K562 (cell line): Measurements from ENCODE around the gene MCU.

Experiments
- CBFA2T3 ChIP-seq: fragments of 450-650 bp; IDR thresholded peaks from 2 replicates; pipeline ENCODE4 v1.6.1; 2017
- ELF4 ChIP-seq: fragments of 450-650 bp; formaldehyde crosslinking; IDR thresholded peaks from 2 replicates; pipeline ENCODE4 v1.4.0; 2022; ENCODE audit warnings: missing genetic modification characterization
- FOS ChIP-seq: IDR thresholded peaks from 3 replicates; pipeline ENCODE4 v1.6.1; 2011; ENCODE audit not compliant: insufficient read length; ENCODE audit errors: extremely low read depth
- FOXA1 ChIP-seq: fragments of 450-650 bp; IDR thresholded peaks from 2 replicates; pipeline ENCODE4 v1.6.1; 2016; ENCODE audit warnings: mild to moderate bottlenecking, borderline replicate concordance
- LCOR ChIP-seq: sonication (generic); formaldehyde crosslinking; IDR thresholded peaks from 2 replicates; pipeline ENCODE4 v1.8.0; 2022; ENCODE audit warnings: mild to moderate bottlenecking, missing genetic modification reagents
- PHF8 ChIP-seq: fragments of 200-600 bp; sonication (generic); IDR thresholded peaks from 2 replicates; pipeline ENCODE4 v1.6.1; 2012; ENCODE audit warnings: mixed run types, mild to moderate bottlenecking, inconsistent platforms, low read length, moderate library complexity, borderline replicate concordance
- POLR2AphosphoS5 ChIP-seq: IDR thresholded peaks from 2 replicates; pipeline ENCODE4 v1.6.1; 2011; ENCODE audit warnings: mild to moderate bottlenecking, low read depth, low read length, moderate library complexity; ENCODE audit not compliant: control insufficient read depth, insufficient read depth
- SP1 ChIP-seq: sonication (generic); formaldehyde crosslinking; IDR thresholded peaks from 2 replicates; pipeline ENCODE4 v1.8.1; 2022; ENCODE audit warnings: mild to moderate bottlenecking, missing genetic modification reagents
- SPI1 ChIP-seq: IDR thresholded peaks from 2 replicates; pipeline ENCODE4 v1.6.1; 2011; ENCODE audit warnings: low read depth, low read length, control low read depth, borderline replicate concordance
- TAF7 ChIP-seq: fragments of 450-650 bp; IDR thresholded peaks from 2 replicates; pipeline ENCODE4 v1.6.1; 2016; ENCODE audit warnings: missing genetic modification characterization, missing compliant biosample characterization
- TARDBP ChIP-seq: fragments of 450-650 bp; IDR thresholded peaks from 2 replicates; pipeline ENCODE4 v1.6.1; 2016
- ZNF143 ChIP-seq: sonication (generic); formaldehyde crosslinking; IDR thresholded peaks from 2 replicates; pipeline ENCODE4 v1.9.0; 2022; ENCODE audit warnings: mild to moderate bottlenecking, missing genetic modification reagents
- ZNF408 ChIP-seq: fragments of 250-450 bp; sonication (Bioruptor Pico); IDR thresholded peaks from 2 replicates; pipeline ENCODE4 v1.4.0; 2020; ENCODE audit warnings: low read depth, mild to moderate bottlenecking, moderate library complexity
- TF ChIP-seq, protein P1 (sequence below), 2 experiments: fragments of 150-350 bp in 1 of 2; IDR thresholded peaks; 2 replicates each; pipeline ENCODE4 v1.6.1; 2012 to 2016; ENCODE audit warnings: low read depth in 2 of 2, low read length in 2 of 2, mild to moderate bottlenecking in 1 of 2, moderate library complexity in 1 of 2

DNA sequence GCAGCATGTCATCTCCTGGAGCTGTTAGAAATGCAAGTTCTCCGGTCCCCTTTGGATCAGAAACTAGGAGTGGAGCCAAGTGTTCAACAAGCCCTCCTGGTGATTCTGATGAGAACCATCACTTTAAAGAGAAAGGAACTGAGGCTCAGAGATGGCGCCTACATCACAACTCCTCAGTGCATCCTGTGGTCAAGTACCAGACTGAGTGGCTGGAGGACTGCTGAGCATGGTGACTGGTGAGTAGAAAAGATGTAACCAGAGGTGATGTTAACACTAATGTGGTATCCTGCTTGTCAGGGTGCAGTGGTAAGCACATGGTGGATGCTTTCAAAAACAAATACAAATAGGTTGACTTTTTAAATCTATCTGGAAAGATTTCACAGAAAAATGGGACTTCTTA is 198.1 kb downstream of the MCU start:
- TF ChIP-seq ELF4 (no peak), LCOR (CRISPR knock-in tag) (no peak), TARDBP (no peak), POLR2AphosphoS5 (no peak), CBFA2T3 (no peak), PHF8 (no peak), SPI1 (no peak), SP1 (CRISPR knock-in tag) (no peak), ZNF408 (no peak), TAF7 (tag) (no peak), FOXA1 (no peak), ZNF143 (CRISPR knock-in tag) (no peak), FOS (no peak)
- TF ChIP-seq, protein P1, sequence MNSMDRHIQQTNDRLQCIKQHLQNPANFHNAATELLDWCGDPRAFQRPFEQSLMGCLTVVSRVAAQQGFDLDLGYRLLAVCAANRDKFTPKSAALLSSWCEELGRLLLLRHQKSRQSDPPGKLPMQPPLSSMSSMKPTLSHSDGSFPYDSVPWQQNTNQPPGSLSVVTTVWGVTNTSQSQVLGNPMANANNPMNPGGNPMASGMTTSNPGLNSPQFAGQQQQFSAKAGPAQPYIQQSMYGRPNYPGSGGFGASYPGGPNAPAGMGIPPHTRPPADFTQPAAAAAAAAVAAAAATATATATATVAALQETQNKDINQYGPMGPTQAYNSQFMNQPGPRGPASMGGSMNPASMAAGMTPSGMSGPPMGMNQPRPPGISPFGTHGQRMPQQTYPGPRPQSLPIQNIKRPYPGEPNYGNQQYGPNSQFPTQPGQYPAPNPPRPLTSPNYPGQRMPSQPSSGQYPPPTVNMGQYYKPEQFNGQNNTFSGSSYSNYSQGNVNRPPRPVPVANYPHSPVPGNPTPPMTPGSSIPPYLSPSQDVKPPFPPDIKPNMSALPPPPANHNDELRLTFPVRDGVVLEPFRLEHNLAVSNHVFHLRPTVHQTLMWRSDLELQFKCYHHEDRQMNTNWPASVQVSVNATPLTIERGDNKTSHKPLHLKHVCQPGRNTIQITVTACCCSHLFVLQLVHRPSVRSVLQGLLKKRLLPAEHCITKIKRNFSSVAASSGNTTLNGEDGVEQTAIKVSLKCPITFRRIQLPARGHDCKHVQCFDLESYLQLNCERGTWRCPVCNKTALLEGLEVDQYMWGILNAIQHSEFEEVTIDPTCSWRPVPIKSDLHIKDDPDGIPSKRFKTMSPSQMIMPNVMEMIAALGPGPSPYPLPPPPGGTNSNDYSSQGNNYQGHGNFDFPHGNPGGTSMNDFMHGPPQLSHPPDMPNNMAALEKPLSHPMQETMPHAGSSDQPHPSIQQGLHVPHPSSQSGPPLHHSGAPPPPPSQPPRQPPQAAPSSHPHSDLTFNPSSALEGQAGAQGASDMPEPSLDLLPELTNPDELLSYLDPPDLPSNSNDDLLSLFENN (IDR thresholded peaks at IDR 0.05; ENCODE audit: low read depth in 2 of 2, low read length in 2 of 2), result no peak
